Measurements from ENCODE around the gene ZNRD2.

The ZNRD2 gene

GRCh38 chr11:65569973-65570918 is at the start of gene ZNRD2 (continued):
- TF ChIP-seq PRDM4 (tag by site-specific recombination; IDR thresholded peaks at IDR 0.05), result no peak; the same call in 1 of the 2 replicates
- TF ChIP-seq ZNF18 (tag by site-specific recombination; IDR thresholded peaks at IDR 0.05), result no peak
- TF ChIP-seq ZNF473 (tag by site-specific recombination; IDR thresholded peaks at IDR 0.05), result no peak
- TF ChIP-seq ZSCAN5A (tag by site-specific recombination; IDR thresholded peaks at IDR 0.05), result peak; percentile 68
- peak; percentile 89 for TF ChIP-seq PBX3 (CRISPR knock-in tag; IDR thresholded peaks at IDR 0.05)
- no peak for TF ChIP-seq ZBTB49 (tag by site-specific recombination; IDR thresholded peaks at IDR 0.05; ENCODE audit: low read depth)
- TF ChIP-seq HIC1 (tag by site-specific recombination; IDR thresholded peaks at IDR 0.05), result 0 out of 2 replicates have a peak, but pooled peaks have one; percentile 27
- TF ChIP-seq ZNF341 (tag by site-specific recombination; IDR thresholded peaks at IDR 0.05; ENCODE audit: low read depth), result peak; percentile 90
- TF ChIP-seq MYNN (tag by site-specific recombination; IDR thresholded peaks at IDR 0.05; ENCODE audit: borderline replicate concordance), result no peak
- 0 out of 2 replicates have a peak, but pooled peaks have one; percentile 6 for TF ChIP-seq INSM2 (tag by site-specific recombination; IDR thresholded peaks at IDR 0.05)
- peak; percentile 73; the same call in 1 of the 2 replicates for TF ChIP-seq ZFP37 (tag by site-specific recombination; IDR thresholded peaks at IDR 0.05)
- TF ChIP-seq ZNF133 (tag by site-specific recombination; IDR thresholded peaks at IDR 0.05), result no peak
- TF ChIP-seq ZNF610 (tag by site-specific recombination; IDR thresholded peaks at IDR 0.05; ENCODE audit: borderline replicate concordance), result 0 out of 2 replicates have a peak, but pooled peaks have one; percentile 82
- peak; percentile 96 for TF ChIP-seq ZBTB17 (tag by site-specific recombination; IDR thresholded peaks at IDR 0.05)
- TF ChIP-seq ZBTB1 (tag by site-specific recombination; IDR thresholded peaks at IDR 0.05), result no peak
- peak; percentile 89 for TF ChIP-seq ZNF501 (tag by site-specific recombination; IDR thresholded peaks at IDR 0.05)
- no peak for TF ChIP-seq ZNF560 (tag by site-specific recombination; IDR thresholded peaks at IDR 0.05; ENCODE audit: borderline replicate concordance)
- TF ChIP-seq ZFP69B (tag by site-specific recombination; IDR thresholded peaks at IDR 0.05), result peak; percentile 81; the same call in 1 of the 2 replicates
- TF ChIP-seq HOXD13 (CRISPR knock-in tag; IDR thresholded peaks at IDR 0.05; ENCODE audit: borderline replicate concordance), result no peak
- no peak for TF ChIP-seq ZNF664 (tag by site-specific recombination; IDR thresholded peaks at IDR 0.05)
- TF ChIP-seq ZSCAN4 (tag by site-specific recombination; IDR thresholded peaks at IDR 0.05), result no peak
- no peak for TF ChIP-seq SCRT1 (tag by site-specific recombination; IDR thresholded peaks at IDR 0.05; ENCODE audit: borderline replicate concordance)
- no peak for TF ChIP-seq ZNF19 (tag by site-specific recombination; IDR thresholded peaks at IDR 0.05; ENCODE audit: low read depth)
